Measurements from ENCODE around the gene CACNG5. TPM values are rescaled to one million over a fixed set of nuclear protein-coding genes. Genes with fewer than 3 reads are reported as not detected.

Gene CACNG5
- total and polyA plus RNA-seq, 11 donors: not detected

GRCh38 chr17:66833201-66833600 is 1.7 kb upstream of the CACNG5 start:
- Histone ChIP-seq H3K27ac (no peak overlapping the region), H3K9me3 (no peaks in the 10 kb centered on the region), H3K36me3 (no peaks in the 10 kb centered on the region), H3K4me3 (no peak overlapping the region), H3K4me1 (peaks cover 0 to 6% (median 0%) of the 10 kb centered on the region in 12 donors), H3K27me3 (peaks cover 9 to 55% (median 24%) of the 10 kb centered on the region in 9 donors)
- intact Hi-C loops (cut with DNase I): no loop called here
- no peak for ATAC-seq
- DNase-seq: no peak
- WGBS, 4 donors: 78 to 86% (median 86%) methylated on average over 4 of the region's 4 CpGs
- TF ChIP-seq POLR2A (IDR thresholded peaks at IDR 0.05) (no peak), CTCF (IDR thresholded peaks at IDR 0.05) (no peak)

GRCh38 chr17:66834426-66834918 is 445 bp upstream of the CACNG5 start:
- no peaks in the 10 kb centered on the region for H3K36me3 ChIP-seq
- ATAC-seq (no peak), DNase-seq (no peak)
- no peak overlapping the region for H3K27ac ChIP-seq
- intact Hi-C loops (cut with DNase I): no loop called here
- H3K27me3 ChIP-seq: peaks cover 9 to 61% (median 24%) of the 10 kb centered on the region in 9 donors
- no peaks in the 10 kb centered on the region for H3K9me3 ChIP-seq
- WGBS, 4 donors: 39 to 67% (median 47%) methylated on average over 4 to 7 of the region's 7 CpGs
- no peak for TF ChIP-seq CTCF (IDR thresholded peaks at IDR 0.05)
- TF ChIP-seq POLR2A (IDR thresholded peaks at IDR 0.05): no peak
- H3K4me1 ChIP-seq: peaks cover 0 to 6% (median 0%) of the 10 kb centered on the region in 12 donors
- H3K4me3 ChIP-seq: no peak overlapping the region

GRCh38 chr17:66835476-66835875 is 559 bp downstream of the CACNG5 start:
- TF ChIP-seq POLR2A (IDR thresholded peaks at IDR 0.05) (no peak), CTCF (IDR thresholded peaks at IDR 0.05) (no peak)
- 37 to 83% (median 38%) methylated on average over 1 to 16 of the region's 16 CpGs for WGBS, 4 donors
- Histone ChIP-seq H3K9me3 (no peaks in the 10 kb centered on the region), H3K4me1 (peaks cover 0 to 6% (median 0%) of the 10 kb centered on the region in 12 donors), H3K27me3 (peaks cover 11 to 61% (median 28%) of the 10 kb centered on the region in 9 donors), H3K4me3 (no peak overlapping the region), H3K27ac (no peak overlapping the region), H3K36me3 (no peaks in the 10 kb centered on the region)
- intact Hi-C loops (cut with DNase I): no loop called here
- ATAC-seq (no peak), DNase-seq (no peak)

GRCh38 chr17:66836063-66837005 is 1.4 kb downstream of the CACNG5 start:
- ATAC-seq (no peak), DNase-seq (no peak)
- 58 to 61% (median 58%) methylated on average over 11 of the region's 11 CpGs for WGBS, 4 donors
- intact Hi-C loops (cut with DNase I): no loop called here
- Histone ChIP-seq H3K4me1 (peaks cover 0 to 6% (median 0%) of the 10 kb centered on the region in 12 donors), H3K27me3 (peaks cover 11 to 61% (median 34%) of the 10 kb centered on the region in 9 donors), H3K9me3 (no peaks in the 10 kb centered on the region), H3K27ac (no peak overlapping the region), H3K4me3 (no peak overlapping the region), H3K36me3 (no peaks in the 10 kb centered on the region)
- TF ChIP-seq CTCF (IDR thresholded peaks at IDR 0.05) (no peak), POLR2A (IDR thresholded peaks at IDR 0.05) (no peak)

Measured in heart left ventricle (tissue), 16 donors.